ENCODE measurements around the gene PROCA1. TPM values are rescaled to one million over a fixed set of nuclear protein-coding genes. Genes with fewer than 3 reads are reported as not detected.

PROCA1 gene
- total RNA-seq, 2 experiments from 2014 or later = 3.9 to 4.8 TPM

DNA sequence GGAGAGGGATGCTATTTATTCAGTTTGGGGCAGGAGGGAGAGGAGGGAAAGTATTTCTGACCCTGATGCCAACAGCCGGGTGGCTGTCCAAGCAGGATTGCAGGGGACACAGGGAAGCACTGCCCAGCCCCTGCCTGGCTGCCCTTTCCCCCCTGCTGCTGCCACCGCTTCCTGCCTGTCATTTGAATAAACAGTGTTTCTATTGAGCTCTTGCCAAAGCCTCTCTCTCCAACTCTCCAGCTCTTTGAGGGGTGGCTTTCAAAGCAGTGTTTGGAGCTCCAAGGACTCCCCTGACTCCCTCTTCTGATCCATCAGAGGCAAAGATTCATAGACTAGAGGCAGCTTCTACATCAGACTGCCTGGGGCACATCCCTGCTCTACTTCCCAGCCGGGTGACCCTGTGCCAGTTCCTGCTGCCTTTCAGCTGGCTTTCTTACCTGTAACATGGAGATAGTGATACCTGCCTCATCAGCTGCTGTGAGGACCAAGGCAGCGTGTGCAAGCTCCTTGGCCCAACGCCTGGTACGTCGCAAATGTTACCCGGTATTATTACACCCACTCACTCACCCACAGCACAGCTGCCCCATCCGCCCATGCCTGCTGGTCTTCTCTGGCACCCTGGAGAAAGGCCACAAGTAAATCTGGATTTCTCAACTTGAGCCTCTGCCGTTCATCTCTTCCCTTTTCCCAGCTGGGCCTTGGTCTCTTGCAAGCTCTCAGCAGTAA, 9.5 kb downstream of the PROCA1 start:
- POLR2A ChIA-PET = no interaction called here
- CTCF ChIA-PET = no interaction called here

DNA sequence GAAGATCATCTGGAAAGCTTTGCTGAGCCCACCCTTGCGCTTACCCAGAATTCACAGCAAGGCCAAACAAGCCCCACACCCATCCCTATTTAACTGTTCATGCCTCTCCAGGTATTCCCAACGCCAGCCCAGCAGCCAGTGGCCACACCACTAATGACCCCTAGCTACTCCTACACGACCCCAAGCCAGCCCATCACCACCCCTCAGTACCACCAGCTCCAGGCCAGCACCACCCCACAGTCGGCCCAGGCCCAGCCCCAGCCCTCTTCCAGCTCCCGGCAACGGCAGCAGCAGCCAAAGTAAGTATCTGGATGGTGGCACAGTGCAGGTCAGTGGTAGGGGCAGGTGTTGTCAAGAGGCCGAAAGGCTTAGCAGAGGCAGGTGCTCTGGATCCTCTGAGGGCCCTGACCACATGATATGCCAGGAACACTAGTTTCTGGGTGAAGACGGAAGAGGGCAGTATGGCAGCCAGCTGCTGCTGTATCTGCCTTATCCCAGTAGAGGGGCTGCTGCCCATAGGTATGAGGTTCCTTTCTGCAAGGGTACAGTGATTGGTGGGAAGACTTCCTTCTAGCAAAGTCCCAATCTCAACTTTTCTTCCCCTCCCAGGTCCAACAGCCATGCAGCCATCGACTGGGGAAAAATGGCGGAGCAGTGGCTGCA, 10.7 kb downstream of the PROCA1 start:
- ChIA-PET POLR2A (no interaction called here), CTCF (no interaction called here)

DNA sequence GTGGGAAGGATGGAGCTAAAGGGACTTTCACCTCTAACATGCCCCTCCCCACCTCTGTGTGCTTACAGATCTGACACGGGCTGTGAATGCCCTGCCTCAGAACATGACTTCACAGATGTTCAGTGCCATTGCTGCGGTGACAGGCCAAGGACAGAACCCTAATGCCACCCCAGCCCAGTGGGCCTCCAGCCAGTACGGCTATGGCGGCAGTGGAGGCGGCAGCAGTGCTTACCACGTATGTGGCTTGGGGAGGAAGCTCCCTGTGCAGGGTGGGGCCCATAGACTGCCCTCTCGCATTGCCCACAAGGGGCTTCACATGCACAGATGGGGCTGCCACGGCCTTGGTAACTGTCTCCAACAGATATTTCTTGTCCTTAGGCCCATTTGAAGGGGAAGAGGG, 11.4 kb downstream of the PROCA1 start:
- ChIA-PET POLR2A (no interaction called here), CTCF (interaction anchor here (0.5 kb wide), 1 partner anchor 645 kb away, joined by 3 read pairs; no protein-coding TSS in a partner anchor)

- ChIA-PET POLR2A (interaction anchor here (0.9 kb wide), 1 partner anchor 55 kb away, joined by 4 read pairs; no protein-coding TSS in a partner anchor), CTCF (no interaction called here)
These were observed 13.3 kb downstream of the PROCA1 start for GRCh38 chr17:28698253-28698941.

DNA sequence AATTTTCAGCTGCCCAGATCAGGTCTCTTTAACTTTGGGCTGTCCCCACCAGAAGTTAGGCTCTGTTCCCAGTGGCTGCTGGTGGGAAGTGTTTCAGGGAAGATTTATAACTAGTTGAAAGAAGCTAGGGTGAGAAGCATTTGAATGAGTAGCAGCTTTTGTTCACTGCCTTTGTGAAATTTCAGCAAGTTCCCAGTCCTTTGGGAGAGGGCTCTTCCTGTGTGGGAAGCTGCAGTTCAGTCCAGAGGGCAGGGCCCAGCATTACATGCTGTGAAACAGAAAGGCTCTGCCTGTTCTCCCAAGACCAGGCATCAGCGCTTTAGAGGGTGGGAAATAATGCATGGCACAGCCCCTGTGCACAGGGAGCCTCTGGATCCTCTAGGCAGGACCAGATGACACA, 17.8 kb downstream of the PROCA1 start:
- POLR2A ChIA-PET = no interaction called here
- CTCF ChIA-PET = no interaction called here

GRCh38 chr17:28689011-28689410, 22.7 kb downstream of the PROCA1 start:
- ChIA-PET POLR2A (no interaction called here), CTCF (no interaction called here)

DNA sequence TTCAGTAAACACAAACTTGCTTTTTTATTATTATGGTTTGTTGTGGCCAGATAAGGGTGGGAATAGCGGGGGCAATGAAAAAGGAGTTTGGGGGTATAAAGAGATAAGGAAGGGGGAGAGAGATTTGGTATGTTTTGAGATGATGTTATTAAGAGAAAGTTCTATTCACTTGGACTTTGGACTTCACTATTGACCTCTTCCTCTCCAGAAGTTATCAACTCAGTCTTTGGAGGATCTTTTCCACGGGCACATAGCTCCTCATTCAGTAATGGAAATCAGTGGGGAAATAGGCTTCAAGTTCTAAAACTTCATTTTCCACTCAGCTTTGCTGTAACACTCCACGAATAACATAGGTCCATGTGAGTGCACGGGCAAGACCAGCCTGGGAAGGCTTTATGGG, 23.2 kb downstream of the PROCA1 start:
- POLR2A ChIA-PET = no interaction called here
- CTCF ChIA-PET = interaction anchor here (1.1 kb wide), 1 partner anchor 25 kb away, joined by 3 read pairs; no protein-coding TSS in a partner anchor

DNA sequence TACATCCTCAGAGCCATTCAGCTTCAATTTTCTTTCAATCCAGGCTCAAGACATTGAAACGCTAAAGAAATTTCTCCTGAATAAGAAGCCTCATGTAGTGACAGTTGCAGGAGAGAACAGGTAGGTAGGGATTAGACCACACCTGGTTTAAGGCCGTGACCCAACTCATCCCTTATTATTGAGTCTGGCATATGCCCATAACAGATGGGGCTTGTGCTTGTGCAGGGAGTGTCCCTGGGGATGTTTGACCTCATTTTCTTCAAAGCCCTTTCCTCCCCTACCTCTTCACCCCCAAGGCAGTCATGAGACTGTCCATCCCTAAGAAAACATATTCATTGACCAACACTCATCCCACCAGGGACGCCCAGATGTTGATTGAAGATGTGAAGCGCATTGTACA, 25.4 kb downstream of the PROCA1 start:
- POLR2A ChIA-PET = no interaction called here

DNA sequence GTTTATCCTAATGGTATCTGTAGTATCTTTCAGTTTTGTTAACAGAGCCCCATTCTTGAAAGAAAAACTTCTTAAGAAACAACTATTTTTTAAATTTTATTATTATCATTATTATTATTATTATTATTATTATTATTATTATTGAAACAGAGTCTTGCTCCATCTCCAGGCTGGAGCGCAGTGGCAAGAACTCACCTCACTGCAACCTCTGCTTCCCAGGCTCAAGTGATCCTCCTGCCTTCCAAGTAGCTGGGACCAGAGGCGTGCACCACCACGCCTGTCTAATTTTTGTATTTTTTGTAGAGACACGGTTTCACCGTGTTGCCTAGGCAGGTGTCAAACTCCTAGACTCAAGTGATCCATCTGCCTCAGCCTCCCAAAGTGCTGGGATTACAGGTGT, 26.3 kb downstream of the PROCA1 start:
- ChIA-PET CTCF (no interaction called here), POLR2A (no interaction called here)

More for the DNA sequence above, 25.4 kb downstream of the PROCA1 start:
- CTCF ChIA-PET = no interaction called here

GRCh38 chr17:28684963-28685362, 26.7 kb downstream of the PROCA1 start:
- POLR2A ChIA-PET = no interaction called here
- CTCF ChIA-PET = no interaction called here

DNA sequence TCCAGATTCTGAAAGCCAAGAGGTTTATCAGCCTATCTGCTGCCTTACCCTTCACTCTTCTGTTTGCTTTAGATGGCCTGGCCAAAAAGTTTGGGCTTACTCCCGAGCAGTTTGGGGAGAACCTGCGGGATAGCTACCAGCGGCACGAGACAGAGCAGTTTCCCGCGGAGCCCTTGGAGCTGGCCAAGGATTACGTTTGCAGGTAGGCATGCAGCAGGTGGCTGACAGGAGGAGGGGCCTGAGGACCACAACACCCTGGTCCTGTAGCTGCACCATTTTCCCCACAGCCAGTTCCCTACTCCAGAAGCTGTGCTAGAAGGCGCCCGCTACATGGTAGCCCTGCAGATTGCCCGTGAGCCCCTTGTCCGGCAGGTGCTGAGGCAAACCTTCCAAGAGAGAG, 29.0 kb downstream of the PROCA1 start:
- ChIA-PET POLR2A (no interaction called here), CTCF (no interaction called here)

- ChIA-PET POLR2A (interaction anchor here (1.2 kb wide), 1 partner anchor 31 kb away, joined by 5 read pairs; the partner anchor contains the start of gene BLTP2), CTCF (interaction anchor here (1.3 to 1.4 kb wide), 2 partner anchors 30 to 63 kb away, joined by 3 to 4 read pairs; no protein-coding TSS in a partner anchor)
These were observed 35.7 kb downstream of the PROCA1 start for GRCh38 chr17:28675980-28676379.

- ChIA-PET CTCF (interaction anchor here (0.9 to 1.4 kb wide), 3 partner anchors 30 to 63 kb away, joined by 3 to 4 read pairs (median 3); no protein-coding TSS in a partner anchor), POLR2A (interaction anchor here (1.2 kb wide), 1 partner anchor 31 kb away, joined by 5 read pairs; the partner anchor contains the start of gene BLTP2)
These were observed 36.2 kb downstream of the PROCA1 start for GRCh38 chr17:28675490-28675889.

DNA sequence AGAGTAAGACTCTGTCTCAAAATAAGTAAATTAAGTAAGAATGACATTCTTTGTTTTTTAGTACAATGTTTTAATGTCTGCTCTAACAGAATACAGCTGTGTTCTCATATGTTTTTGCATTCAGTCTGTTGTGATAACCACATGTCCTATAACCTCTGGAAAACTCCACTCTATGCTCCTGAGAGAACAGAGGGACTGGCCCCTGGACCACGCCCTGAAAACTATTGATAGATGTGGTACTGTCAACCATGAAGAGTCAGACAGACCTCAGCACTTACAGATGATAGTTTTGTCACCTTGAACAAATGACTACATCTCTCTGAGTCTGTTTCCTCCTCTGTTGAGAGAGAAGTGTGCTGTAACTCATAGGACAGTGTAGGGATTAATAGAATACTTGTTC, 41.8 kb downstream of the PROCA1 start:
- CTCF ChIA-PET = no interaction called here
- POLR2A ChIA-PET = no interaction called here

DNA sequence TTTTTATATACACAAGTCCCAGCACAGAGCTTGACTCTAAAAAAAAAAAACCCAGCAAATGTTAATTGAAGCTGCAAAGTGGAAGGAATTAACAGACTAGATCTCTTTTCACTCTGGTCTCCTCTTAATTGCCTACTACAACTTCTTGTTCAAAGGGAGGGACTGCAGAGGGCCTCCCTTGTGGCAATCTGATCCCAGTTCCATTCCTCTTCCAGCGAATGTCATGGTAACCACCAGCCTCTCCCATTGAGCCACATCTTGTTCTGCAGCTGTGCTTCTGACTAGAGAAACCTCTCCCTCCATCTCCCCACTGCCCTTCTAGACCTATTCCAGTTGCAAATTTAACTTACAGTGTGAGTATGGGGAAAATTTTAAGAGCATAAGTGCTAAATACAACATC, 43.8 kb downstream of the PROCA1 start:
- ChIA-PET CTCF (no interaction called here), POLR2A (no interaction called here)

GRCh38 chr17:28665994-28666393, 45.7 kb downstream of the PROCA1 start:
- ChIA-PET POLR2A (no interaction called here), CTCF (no interaction called here)

- CTCF ChIA-PET = interaction anchor here (1.1 to 3.2 kb wide), 2 partner anchors 19 to 24 kb away, joined by 3 to 15 read pairs; partner anchors contain the start of gene BLTP2
These were observed 48.0 kb downstream of the PROCA1 start for GRCh38 chr17:28663723-28664122.

DNA sequence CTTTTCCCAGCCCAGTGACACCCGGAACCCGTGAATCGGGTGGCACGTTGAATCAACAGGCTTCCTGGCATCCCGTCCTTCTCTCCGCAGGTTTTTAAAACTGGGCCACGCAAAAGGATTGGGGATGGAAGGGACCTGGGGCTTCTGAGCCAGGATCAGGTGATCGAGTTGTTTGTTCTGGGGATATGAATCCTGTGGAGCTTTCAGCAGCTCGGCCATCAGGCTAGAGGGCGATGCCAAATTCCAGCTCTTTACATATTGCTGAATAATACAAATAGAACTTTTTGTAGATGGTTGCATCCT, 49.2 kb downstream of the PROCA1 start:
- ChIA-PET CTCF (interaction anchor here (2.1 to 3.2 kb wide), 2 partner anchors 16 to 18 kb away, joined by 8 to 15 read pairs; partner anchors contain the start of gene BLTP2), POLR2A (interaction anchor here (1.0 to 2.8 kb wide), 6 partner anchors 13 to 63 kb away, joined by 3 to 30 read pairs (median 8); partner anchors contain the start of genes BLTP2, PROCA1 and RPL23A)

More at GRCh38 chr17:28663723-28664122, 48.0 kb downstream of the PROCA1 start:
- POLR2A ChIA-PET = interaction anchor here (0.8 kb wide), 1 partner anchor 92 kb away, joined by 3 read pairs; the partner anchor contains the start of gene PIGS

DNA sequence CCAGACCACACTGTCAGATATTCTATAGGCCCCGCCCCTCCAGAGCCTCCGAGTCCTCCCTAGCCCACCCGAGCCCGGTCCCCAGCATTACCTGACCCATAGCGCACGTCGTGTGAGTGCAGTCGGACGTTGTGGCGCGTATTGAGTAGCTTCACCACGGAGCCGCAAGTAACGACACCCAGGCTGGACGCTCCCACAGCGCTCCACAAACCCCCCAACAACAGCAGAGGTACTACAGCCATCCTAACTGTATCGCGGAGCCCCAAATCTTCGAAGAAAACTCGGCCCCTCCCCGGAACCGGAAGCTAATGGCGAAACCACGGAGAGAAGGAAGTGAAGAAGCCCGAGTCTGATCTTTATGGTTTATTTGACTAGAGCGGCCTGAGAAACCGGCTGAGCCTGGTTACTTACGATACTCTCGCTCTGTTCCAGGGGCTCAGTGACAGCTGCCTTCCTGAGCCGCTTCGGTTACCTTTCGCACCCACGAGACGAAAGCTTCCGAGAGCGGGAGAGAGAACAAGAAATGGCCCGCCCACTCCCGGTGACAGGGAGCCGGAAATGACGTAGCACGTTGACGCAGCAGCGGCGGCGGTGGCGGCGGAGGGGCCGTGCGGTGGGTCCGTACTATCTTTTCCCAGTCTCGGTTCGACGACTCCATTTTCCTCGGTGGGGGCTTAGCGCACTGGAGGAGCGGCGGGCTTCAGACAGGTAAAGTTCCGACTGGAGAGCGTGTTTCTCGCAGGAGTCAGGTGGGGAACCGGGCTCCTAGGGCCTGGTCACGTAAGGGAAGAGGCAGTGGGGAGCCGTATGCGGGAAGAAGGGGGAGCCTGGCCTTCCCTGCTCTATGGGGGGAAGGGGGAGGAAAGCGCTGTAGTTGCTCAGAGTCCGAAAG, 49.8 kb downstream of the PROCA1 start, which contains the start of the genes SDF2 and SUPT6H:
Gene SDF2 (minus strand): TSS at position 272 of the 892 bp plus-strand sequence. CDS start 30 bp downstream, at position 242.
Gene SUPT6H (plus strand): TSS at position 571 of the 892 bp plus-strand sequence. CDS start 11,197 bp downstream, outside the sequence.
- ChIA-PET POLR2A (interaction anchor here (1.0 to 2.8 kb wide), 8 partner anchors 12 to 63 kb away, joined by 3 to 30 read pairs (median 5); partner anchors contain the start of genes BLTP2, PROCA1 and RPL23A), CTCF (interaction anchor here (1.0 to 3.2 kb wide), 3 partner anchors 15 to 65 kb away, joined by 4 to 15 read pairs (median 8); partner anchors contain the start of genes BLTP2 and TLCD1)

All from activated CD8-positive, alpha-beta memory T cell treated with anti-CD3 and anti-CD28 coated beads for 36 hours (primary cell).